Esophagus muscularis mucosa (tissue), 4 donors: Measurements from ENCODE around the gene CREG1. TPM values are rescaled to one million over a fixed set of nuclear protein-coding genes. Genes with fewer than 3 reads are reported as not detected.

Experiments used
- DNase-seq: peaks from one replicate; pipeline ENCODE4 v3.0.0-alpha.2; 2017; ENCODE audit errors: extremely low spot score
- H3K27ac ChIP-seq, 4 donors: fragments of 200-600 bp; sonication (generic); replicated peaks in 1 of 4; 1 replicate in 3 of 4; 2 replicates in 1 of 4; pipeline ENCODE4 v1.5.1; 2016 to 2019; ENCODE audit warnings: mild to moderate bottlenecking in 1 of 4
- H3K27me3 ChIP-seq, 4 donors: fragments of 200-600 bp; sonication (generic); one replicate each; pipeline versions ENCODE4 v1.5.1 to v1.6.0; 2016 to 2019
- H3K36me3 ChIP-seq, 4 donors: fragments of 200-600 bp; sonication (generic); one replicate each; pipeline ENCODE4 v1.5.1; 2016 to 2019
- H3K4me1 ChIP-seq, 4 donors: fragments of 200-600 bp; sonication (generic); one replicate each; pipeline ENCODE4 v1.5.1; 2016 to 2019
- H3K4me3 ChIP-seq, 4 donors: fragments of 200-600 bp; sonication (generic); 1 replicate in 2 of 4; 2 replicates in 2 of 4; pipeline ENCODE4 v1.5.1; 2016 to 2019; ENCODE audit warnings: mild to moderate bottlenecking in 4 of 4, moderate library complexity in 1 of 4
- H3K9me3 ChIP-seq, 4 donors: fragments of 200-600 bp; sonication (generic); 1 replicate in 3 of 4; 2 replicates in 1 of 4; pipeline ENCODE4 v1.5.1; 2016 to 2019
- EP300 ChIP-seq: sonication (generic); formaldehyde crosslinking; IDR thresholded peaks from one replicate; pipeline ENCODE4 v1.6.1; 2017; ENCODE audit warnings: antibody characterized with exemption
- POLR2A ChIP-seq: fragments of 450-650 bp; IDR thresholded peaks from one replicate; pipeline ENCODE4 v1.6.1; 2017; ENCODE audit warnings: antibody characterized with exemption, moderate library complexity, mild to moderate bottlenecking, low read depth
- POLR2AphosphoS5 ChIP-seq, 2 donors: sonication (generic); formaldehyde crosslinking; IDR thresholded peaks; one replicate each; pipeline ENCODE4 v1.6.1; 2017; ENCODE audit warnings: antibody characterized with exemption in 2 of 2
- WGBS: methylation state at CpG from one replicate; pipeline ENCODE4 v1.1.5; 2018; 5-methylcytosine and 5-hydroxymethylcytosine counted together
- intact Hi-C: fragments of 100-400 bp; cut with DNase I; formaldehyde crosslinking; loops from one replicate; pipeline ENCODE4 v1.15.1; 2023
- total RNA-seq, 4 donors: library from RNA; depleted of rRNA; stranded (reverse); fragments of >200 nt; gene quantifications; one replicate each; pipeline versions ENCODE4 v1.1.0 to v1.2.1, GENCODE V29; 2016
- TF ChIP-seq, protein P1 (sequence below), 3 experiments: fragments of 200-600 bp in 2 of 3; fragments of 450-650 bp in 1 of 3; sonication (generic) in 2 of 3; IDR thresholded peaks; one replicate each; pipeline ENCODE4 v1.5.1; 2017 to 2019; ENCODE audit warnings: antibody characterized with exemption in 3 of 3, mild to moderate bottlenecking in 2 of 3, moderate library complexity in 1 of 3

CREG1 gene
- total RNA-seq, 4 donors from 2014 or later, result 121 to 203 (median 158) TPM

- Histone ChIP-seq H3K4me3 (no peak overlapping the region), H3K27ac (no peak overlapping the region), H3K9me3 (no peaks in the 10 kb centered on the region), H3K36me3 (no peaks in the 10 kb centered on the region), H3K4me1 (peaks cover 0 to 7% (median 2%) of the 10 kb centered on the region in 4 donors), H3K27me3 (no peaks in the 10 kb centered on the region)
- intact Hi-C loops, result no loop called here
- no peak for DNase-seq
- TF ChIP-seq POLR2A, result no peak
- TF ChIP-seq, protein P1, sequence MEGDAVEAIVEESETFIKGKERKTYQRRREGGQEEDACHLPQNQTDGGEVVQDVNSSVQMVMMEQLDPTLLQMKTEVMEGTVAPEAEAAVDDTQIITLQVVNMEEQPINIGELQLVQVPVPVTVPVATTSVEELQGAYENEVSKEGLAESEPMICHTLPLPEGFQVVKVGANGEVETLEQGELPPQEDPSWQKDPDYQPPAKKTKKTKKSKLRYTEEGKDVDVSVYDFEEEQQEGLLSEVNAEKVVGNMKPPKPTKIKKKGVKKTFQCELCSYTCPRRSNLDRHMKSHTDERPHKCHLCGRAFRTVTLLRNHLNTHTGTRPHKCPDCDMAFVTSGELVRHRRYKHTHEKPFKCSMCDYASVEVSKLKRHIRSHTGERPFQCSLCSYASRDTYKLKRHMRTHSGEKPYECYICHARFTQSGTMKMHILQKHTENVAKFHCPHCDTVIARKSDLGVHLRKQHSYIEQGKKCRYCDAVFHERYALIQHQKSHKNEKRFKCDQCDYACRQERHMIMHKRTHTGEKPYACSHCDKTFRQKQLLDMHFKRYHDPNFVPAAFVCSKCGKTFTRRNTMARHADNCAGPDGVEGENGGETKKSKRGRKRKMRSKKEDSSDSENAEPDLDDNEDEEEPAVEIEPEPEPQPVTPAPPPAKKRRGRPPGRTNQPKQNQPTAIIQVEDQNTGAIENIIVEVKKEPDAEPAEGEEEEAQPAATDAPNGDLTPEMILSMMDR (IDR thresholded peaks at IDR 0.05), result no peak
- no peak for TF ChIP-seq EP300
- no peak for TF ChIP-seq POLR2AphosphoS5 (IDR thresholded peaks at IDR 0.05)
- WGBS, result 100% methylated on average over 3 of the region's 3 CpGs
These were observed 25.4 kb downstream of the CREG1 start for GRCh38 chr1:167528057-167528728.

DNA sequence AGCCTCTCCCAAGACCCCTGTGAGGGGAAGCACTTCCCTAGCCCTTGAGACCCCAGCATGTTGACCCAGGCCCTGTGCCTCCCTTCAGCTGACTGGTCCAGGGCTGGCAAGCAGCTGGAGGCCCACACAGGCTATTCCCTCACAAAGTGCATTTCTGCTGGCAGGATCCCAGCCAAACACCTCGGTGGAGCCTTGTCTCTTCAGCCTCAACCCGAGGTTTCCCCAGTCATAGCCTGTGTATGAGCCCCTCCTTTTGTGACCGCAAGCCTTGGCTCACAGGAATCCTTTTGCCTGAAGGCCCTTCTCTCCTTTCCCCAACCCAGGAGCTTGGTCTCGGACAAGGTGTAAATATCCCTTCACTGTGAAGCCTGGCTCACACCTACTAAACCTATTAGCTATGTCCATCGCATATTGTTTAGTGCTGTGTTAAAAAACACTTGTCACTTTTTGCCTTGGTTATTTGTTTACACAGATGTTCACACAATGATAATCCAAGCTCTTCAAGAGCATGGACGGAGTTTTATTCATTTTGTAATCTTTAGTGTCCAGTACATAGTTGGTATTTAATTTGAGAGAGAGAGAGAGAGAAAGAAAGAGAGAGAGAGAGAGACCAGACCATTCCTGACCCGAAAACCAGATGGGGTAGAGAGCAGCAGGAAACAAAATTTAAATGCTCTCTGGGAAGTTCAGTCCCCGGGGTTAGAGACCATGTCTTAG, 26.7 kb downstream of the CREG1 start:
- no peak overlapping the region for H3K27ac ChIP-seq
- no peak for DNase-seq
- intact Hi-C loops, result no loop called here

DNA sequence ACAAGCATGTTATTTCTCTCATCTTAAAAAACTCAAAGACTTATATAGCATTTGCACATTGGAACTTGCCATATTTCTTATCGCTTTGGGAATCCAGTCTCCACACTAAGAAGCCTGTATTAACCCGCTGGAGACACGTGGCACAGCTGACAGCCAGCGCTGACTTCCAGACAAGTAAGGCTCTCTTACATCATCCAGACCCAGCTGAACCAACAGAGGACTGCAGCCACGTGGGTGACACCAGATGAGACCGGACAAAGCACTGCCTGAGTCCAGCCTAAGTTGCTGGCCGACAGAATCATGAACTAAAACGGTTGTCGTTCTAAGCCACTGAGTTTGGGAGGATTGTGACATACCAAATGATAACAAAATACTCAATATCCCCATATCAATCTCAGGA, 28.9 kb downstream of the CREG1 start:
- no peaks in the 10 kb centered on the region for H3K4me1 ChIP-seq
- H3K27me3 ChIP-seq, result no peaks in the 10 kb centered on the region
- no peak for TF ChIP-seq POLR2A
- no peak for TF ChIP-seq EP300
- TF ChIP-seq, protein P1 (IDR thresholded peaks at IDR 0.05), result no peak
- WGBS, result 82% methylated on average over 9 of the region's 9 CpGs
- no peak overlapping the region for H3K4me3 ChIP-seq
- no peaks in the 10 kb centered on the region for H3K36me3 ChIP-seq
- intact Hi-C loops, result no loop called here
- H3K27ac ChIP-seq, result no peak overlapping the region
- DNase-seq, result no peak
- no peaks in the 10 kb centered on the region for H3K9me3 ChIP-seq

More for the DNA sequence above, 26.7 kb downstream of the CREG1 start:
- peaks cover 0 to 5% (median 0%) of the 10 kb centered on the region in 4 donors for H3K4me1 ChIP-seq
- no peak for TF ChIP-seq POLR2AphosphoS5 (IDR thresholded peaks at IDR 0.05)
- no peak for TF ChIP-seq POLR2A
- no peak for TF ChIP-seq EP300
- TF ChIP-seq, protein P1 (IDR thresholded peaks at IDR 0.05), result no peak
- no peaks in the 10 kb centered on the region for H3K27me3 ChIP-seq
- H3K4me3 ChIP-seq, result no peak overlapping the region
- WGBS, result 69% methylated on average over 8 of the region's 8 CpGs
- H3K9me3 ChIP-seq, result no peaks in the 10 kb centered on the region
- H3K36me3 ChIP-seq, result no peaks in the 10 kb centered on the region

DNA sequence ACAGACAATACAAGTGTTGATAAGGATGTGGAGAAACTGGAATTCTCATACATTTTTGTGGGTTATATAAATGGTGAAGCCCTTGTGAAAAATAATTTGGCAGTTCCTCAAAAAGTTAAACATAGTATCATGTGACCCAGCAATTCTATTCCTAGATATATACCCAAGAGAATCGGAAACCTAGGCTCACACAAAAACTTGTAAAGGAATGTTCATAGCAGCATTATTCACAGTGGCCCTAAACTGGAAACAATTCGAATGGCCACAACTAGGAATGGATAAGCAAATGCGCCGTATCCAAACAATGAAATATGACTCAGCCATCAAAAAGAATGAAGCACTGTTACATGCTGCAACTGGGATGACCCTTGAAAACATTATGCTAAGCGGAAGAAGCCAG, 31.3 kb downstream of the CREG1 start:
- peaks cover 0 to 4% (median 0%) of the 10 kb centered on the region in 4 donors for H3K27me3 ChIP-seq
- intact Hi-C loops, result no loop called here
- DNase-seq, result no peak
- WGBS, result 90% methylated on average over 5 of the region's 5 CpGs
- H3K36me3 ChIP-seq, result no peaks in the 10 kb centered on the region
- no peaks in the 10 kb centered on the region for H3K9me3 ChIP-seq
- TF ChIP-seq POLR2AphosphoS5 (IDR thresholded peaks at IDR 0.05), result no peak
- no peak for TF ChIP-seq EP300
- no peak for TF ChIP-seq POLR2A
- TF ChIP-seq, protein P1 (IDR thresholded peaks at IDR 0.05), result no peak
- H3K27ac ChIP-seq, result no peak overlapping the region
- no peak overlapping the region for H3K4me3 ChIP-seq
- no peaks in the 10 kb centered on the region for H3K4me1 ChIP-seq
